ENCODE data around the gene TTYH1. TPM values are rescaled to one million over a fixed set of nuclear protein-coding genes. Genes with fewer than 3 reads are reported as not detected.

TTYH1 gene
- total and polyA plus RNA-seq, 2 of the 8 experiments (the other 6 are each of a cell fraction or from before 2014, with no cell fraction given): 26.7 to 46.5 TPM

- Histone ChIP-seq H3K4me3 (ENCODE audit: extremely low read depth in 1 of 4, insufficient read depth in 2 of 4, low read depth in 3 of 4, low read length in 4 of 4) (no peak overlapping the region), H3K23ac (ENCODE audit: insufficient read length) (no peak overlapping the region), H3K36me3 (ENCODE audit: control insufficient read depth in 2 of 4, insufficient read depth in 4 of 4, low read length in 3 of 4) (no peaks in the 10 kb centered on the region), H2BK20ac (ENCODE audit: low read length) (no peak overlapping the region), H2BK15ac (ENCODE audit: low read length) (no peak overlapping the region), H2BK120ac (replicated peaks; ENCODE audit: low read depth, low read length) (no peak overlapping the region), H3K14ac (ENCODE audit: insufficient read length) (no peak overlapping the region), H4K5ac (ENCODE audit: insufficient read length, low read depth, low read length) (no peak overlapping the region), H4K20me1 (replicated peaks in 1 of 2; ENCODE audit: control insufficient read depth in 1 of 2, insufficient read depth in 2 of 2, low read length in 2 of 2) (no peaks in the 10 kb centered on the region), H3K27me3 (replicated peaks in 1 of 4; ENCODE audit: control insufficient read depth in 3 of 4, extremely low read depth in 1 of 4, insufficient read depth in 3 of 4, low read length in 3 of 4) (0 out of 7 replicates have a peak, but pooled peaks cover 0 to 3% (median 0%) of the 10 kb centered on the region in 4 experiments), H3K4ac (replicated peaks; ENCODE audit: insufficient read length, low read depth, low read length) (no peak overlapping the region), H3K79me1 (ENCODE audit: low read depth, low read length) (no peaks in the 10 kb centered on the region), H4K8ac (ENCODE audit: extremely low read depth, insufficient read depth, low read length) (no peak overlapping the region), H3K9me3 (ENCODE audit: insufficient read depth in 2 of 2, low read depth in 1 of 2, low read length in 1 of 2) (no peaks in the 10 kb centered on the region), H3K9ac (replicated peaks in 1 of 4; ENCODE audit: extremely low read depth in 1 of 4, low read depth in 3 of 4, low read length in 3 of 4) (no peak overlapping the region), H2BK12ac (ENCODE audit: low read depth, low read length) (no peak overlapping the region), H4K91ac (replicated peaks; ENCODE audit: insufficient read length, low read length) (no peak overlapping the region), H3K56ac (replicated peaks; ENCODE audit: insufficient read length, low read depth, low read length) (no peak overlapping the region), H2AFZ (ENCODE audit: low read length) (no peak overlapping the region), H2AK5ac (ENCODE audit: low read depth, low read length) (no peak overlapping the region), H3K18ac (ENCODE audit: extremely low read depth, low read length) (no peak overlapping the region), H3K27ac (ENCODE audit: low read depth, low read length) (no peak overlapping the region), H2BK5ac (ENCODE audit: low read depth, low read length) (no peak overlapping the region), H3K23me2 (ENCODE audit: low read depth, low read length) (peaks cover 2% of the 10 kb centered on the region; the same call in 1 of the 2 replicates), H3K4me2 (ENCODE audit: insufficient read depth in 1 of 2, low read depth in 2 of 2, low read length in 2 of 2) (no peak overlapping the region), H3K79me2 (ENCODE audit: control insufficient read depth in 1 of 2, insufficient read depth in 2 of 2, low read length in 2 of 2) (no peaks in the 10 kb centered on the region), H3K4me1 (replicated peaks in 1 of 4; ENCODE audit: control insufficient read depth in 3 of 4, insufficient read depth in 4 of 4, low read length in 3 of 4) (peaks cover 0 to 4% (median 0%) of the 10 kb centered on the region in 4 experiments; a peak in 3 of 7 replicates)
- TF ChIP-seq, protein P1, sequence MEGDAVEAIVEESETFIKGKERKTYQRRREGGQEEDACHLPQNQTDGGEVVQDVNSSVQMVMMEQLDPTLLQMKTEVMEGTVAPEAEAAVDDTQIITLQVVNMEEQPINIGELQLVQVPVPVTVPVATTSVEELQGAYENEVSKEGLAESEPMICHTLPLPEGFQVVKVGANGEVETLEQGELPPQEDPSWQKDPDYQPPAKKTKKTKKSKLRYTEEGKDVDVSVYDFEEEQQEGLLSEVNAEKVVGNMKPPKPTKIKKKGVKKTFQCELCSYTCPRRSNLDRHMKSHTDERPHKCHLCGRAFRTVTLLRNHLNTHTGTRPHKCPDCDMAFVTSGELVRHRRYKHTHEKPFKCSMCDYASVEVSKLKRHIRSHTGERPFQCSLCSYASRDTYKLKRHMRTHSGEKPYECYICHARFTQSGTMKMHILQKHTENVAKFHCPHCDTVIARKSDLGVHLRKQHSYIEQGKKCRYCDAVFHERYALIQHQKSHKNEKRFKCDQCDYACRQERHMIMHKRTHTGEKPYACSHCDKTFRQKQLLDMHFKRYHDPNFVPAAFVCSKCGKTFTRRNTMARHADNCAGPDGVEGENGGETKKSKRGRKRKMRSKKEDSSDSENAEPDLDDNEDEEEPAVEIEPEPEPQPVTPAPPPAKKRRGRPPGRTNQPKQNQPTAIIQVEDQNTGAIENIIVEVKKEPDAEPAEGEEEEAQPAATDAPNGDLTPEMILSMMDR (IDR thresholded peaks at IDR 0.05; ENCODE audit: control extremely low read depth in 1 of 3, insufficient read depth in 1 of 3, low read depth in 1 of 3, low read length in 3 of 3): peak in 2 of 3 experiments; percentile 14 to 25; a peak in 2 of 4 replicates
- TF ChIP-seq RNF2 (IDR thresholded peaks at IDR 0.05; ENCODE audit: borderline replicate concordance, low read depth, low read length, missing control alignments, poor library complexity, severe bottlenecking): no peak
- 0 out of 4 replicates have a peak, but pooled peaks of 1 of the 2 experiments have one; percentile 2 for TF ChIP-seq RAD21 (IDR thresholded peaks at IDR 0.05 in 1 of 2, conservative IDR thresholded peaks at IDR 0.05 in 1 of 2; ENCODE audit: low read depth in 2 of 2, low read length in 2 of 2)
- TF ChIP-seq CBX8 (IDR thresholded peaks at IDR 0.05; ENCODE audit: borderline replicate concordance, low read depth, low read length): no peak
- WGBS, 2 experiments (ENCODE audit: extremely low coverage in 1 of 2, insufficient coverage in 1 of 2, insufficient read length in 1 of 2, insufficient replicate concordance in 2 of 2, low coverage in 1 of 2, low lambda C conversion rate in 2 of 2, missing lambda C conversion rate in 1 of 2): 69% methylated on average over 3 of the region's 3 CpGs; no CpG with 5 or more reads in 1 of the 2 experiments
- FAIRE-seq: no peak
- ChIA-PET CTCF (ENCODE audit: partially characterized antibody) (interaction anchor here (0.6 to 2.3 kb wide), 14 partner anchors 11 to 624 kb away, joined by 3 to 6 read pairs (median 3); partner anchors contain the start of gene LENG8), POLR2A (ENCODE audit: partially characterized antibody) (no interaction called here)
- no peak for DNase-seq (ENCODE audit: low read depth in 1 of 2, low spot score in 2 of 2)
Observed at GRCh38 chr19:54477650-54478049, 62.4 kb downstream of the TTYH1 start.

All from H1 (cell line).